HG03342 (cell line): Measurements from ENCODE around the gene KCNMA1.

Experiments used
- ATAC-seq: cut with Tn5 transposase; IDR thresholded peaks from one replicate; pipeline ENCODE4 v1.9.1; 2021; ENCODE audit warnings: mild to moderate bottlenecking, moderate library complexity; ENCODE audit not compliant: unreplicated experiment

The KCNMA1 gene

GRCh38 chr10:77147871-77148270, 489.7 kb downstream of the KCNMA1 start:
- ATAC-seq: no peak

DNA sequence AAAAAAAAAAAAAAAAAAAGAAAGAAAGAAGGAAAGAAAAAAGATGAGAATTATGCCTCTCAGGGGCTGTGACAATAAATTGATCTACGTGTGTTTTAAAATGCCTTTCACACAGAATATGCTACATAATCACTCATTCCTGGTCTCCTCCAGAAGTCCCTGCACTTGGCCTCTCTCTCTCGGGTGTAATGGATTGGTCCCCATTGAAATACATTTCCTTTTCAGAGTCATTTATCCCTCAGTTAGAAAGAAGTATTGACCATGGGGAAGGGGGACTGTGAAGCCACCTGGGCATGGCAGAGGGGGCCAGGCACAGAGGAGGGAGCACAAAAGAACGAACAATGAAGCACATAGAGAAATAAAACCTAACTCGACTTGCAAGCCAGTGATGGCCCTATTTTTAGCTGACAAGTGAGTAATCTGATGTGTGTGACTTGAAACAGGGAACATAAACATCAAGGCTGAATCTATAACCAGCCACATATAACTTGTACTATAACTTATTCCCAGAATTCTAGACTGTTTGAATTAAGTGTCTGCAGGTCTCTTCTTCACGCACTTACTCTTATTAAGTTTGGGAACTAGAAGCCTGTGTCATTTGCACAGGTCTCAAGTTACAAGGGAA, 490.8 kb downstream of the KCNMA1 start:
- no peak for ATAC-seq

DNA sequence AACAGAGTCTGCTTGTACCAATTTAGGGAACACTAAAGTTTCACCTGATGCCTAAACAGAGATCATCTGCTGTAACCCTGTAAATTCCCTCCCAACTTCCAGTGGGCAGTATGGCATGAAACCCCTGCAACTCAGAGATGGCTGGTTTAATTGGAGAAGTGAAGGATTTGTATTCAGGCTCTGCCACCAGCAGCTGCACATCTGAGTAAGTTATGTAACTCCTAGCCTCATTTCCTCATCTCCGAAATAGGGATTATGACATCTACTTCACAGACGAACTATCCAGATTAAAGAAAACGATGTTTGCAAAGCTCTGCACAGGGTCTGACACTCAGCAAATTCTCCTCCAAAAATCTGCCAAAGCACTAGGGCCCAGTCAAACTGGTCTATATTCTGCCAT, 493.0 kb downstream of the KCNMA1 start:
- no peak for ATAC-seq

DNA sequence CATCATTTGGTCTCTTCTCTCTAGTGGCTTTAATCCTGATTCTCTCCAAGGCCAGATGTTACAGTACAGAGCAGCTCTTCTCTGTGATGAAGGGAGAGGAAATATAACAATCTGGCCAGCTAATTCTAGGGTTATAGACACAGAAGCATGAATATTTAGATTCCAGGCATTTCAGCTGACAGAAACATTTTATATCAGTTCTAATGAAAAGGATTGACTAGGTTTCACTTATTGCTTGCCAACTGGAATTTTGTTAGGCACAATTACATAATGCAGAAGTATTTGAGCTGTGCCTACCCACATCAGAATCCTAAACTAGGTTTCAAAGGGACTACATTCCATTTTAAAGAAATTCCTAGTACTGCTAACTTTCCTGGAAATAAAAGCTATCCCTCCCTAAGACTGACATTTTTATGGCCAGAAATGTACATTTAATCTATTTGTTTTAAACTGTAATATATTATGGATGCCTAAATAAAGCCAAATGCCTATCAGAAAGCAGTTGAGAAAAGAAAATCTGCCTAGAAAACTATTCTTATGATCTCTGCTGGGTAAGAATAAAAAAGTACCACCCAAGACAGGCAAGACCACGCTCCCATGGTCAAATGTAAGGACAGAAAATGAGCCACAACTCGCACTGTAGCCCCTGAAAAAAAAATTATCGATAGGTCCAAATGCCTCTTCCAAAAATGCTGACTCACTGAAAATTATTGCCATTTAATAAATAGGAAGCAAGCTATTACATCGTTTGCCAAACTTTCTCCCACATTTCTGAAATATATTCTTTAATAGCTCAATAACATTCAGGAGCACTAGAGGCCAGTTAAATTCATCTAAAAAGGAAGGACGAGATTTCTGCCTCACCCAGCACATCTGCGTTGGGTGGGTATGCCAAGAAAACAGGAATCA, 498.1 kb downstream of the KCNMA1 start:
- no peak for ATAC-seq

DNA sequence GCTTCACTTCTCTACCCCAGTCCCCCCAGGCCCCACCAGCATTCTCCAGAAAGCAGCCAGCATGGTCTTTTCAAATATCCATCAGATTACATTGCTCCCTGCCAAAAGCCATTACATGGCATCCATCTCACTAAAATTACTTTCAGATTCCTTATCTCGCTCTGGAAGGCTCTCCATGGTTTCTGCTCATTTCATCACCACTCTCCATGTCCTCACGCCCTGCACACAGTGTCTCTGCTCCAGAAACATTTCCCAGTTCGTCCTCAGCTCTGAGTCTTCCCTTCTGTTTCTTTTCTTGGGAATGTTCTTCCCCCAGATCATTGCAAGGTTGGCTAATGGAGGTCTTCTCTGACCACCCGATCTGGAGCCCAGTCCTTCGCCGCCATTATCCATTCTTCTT, 499.1 kb downstream of the KCNMA1 start:
- no peak for ATAC-seq

GRCh38 chr10:77135555-77135954, 502.1 kb downstream of the KCNMA1 start:
- ATAC-seq: no peak

GRCh38 chr10:77131214-77131613, 506.4 kb downstream of the KCNMA1 start:
- ATAC-seq: no peak

DNA sequence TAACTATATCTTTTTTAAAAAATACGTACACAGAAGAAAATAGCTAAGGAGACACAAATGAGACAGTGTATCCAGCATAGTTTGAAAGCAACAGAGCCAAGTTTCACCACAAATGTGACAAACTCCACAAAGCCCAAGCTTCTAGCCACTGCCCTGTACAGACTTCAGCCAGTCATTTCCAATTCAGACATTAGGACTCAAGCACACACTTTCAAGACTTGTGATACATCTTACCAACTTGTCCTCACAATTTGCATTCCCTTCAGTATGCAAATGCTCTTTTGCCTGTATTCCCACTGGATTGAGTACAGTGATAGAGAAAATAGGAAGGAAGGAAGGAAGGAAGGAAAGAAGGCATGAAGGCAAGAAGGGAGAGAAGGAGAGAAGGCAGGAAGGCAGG, 510.4 kb downstream of the KCNMA1 start:
- no peak for ATAC-seq

- no peak for ATAC-seq
These were observed 512.4 kb downstream of the KCNMA1 start for GRCh38 chr10:77125231-77125630.

DNA sequence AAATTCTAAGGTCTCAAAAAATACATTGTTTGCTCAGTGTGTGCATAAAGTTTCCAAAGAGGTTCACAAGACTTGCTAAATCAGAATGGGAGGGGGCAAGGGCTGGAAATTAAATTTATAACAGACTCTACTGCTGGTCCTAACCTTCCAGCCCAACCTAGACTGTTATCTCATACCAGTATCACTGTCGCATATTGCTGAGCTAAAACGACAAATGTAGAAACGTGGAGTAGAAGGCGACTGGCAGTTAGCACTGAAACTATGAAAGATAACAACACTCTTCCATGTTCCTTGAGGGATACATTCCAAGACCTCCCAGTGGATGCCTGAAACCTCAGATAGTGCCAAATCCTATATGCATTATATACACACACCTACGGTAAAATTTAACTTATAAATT, 514.3 kb downstream of the KCNMA1 start:
- ATAC-seq: no peak

DNA sequence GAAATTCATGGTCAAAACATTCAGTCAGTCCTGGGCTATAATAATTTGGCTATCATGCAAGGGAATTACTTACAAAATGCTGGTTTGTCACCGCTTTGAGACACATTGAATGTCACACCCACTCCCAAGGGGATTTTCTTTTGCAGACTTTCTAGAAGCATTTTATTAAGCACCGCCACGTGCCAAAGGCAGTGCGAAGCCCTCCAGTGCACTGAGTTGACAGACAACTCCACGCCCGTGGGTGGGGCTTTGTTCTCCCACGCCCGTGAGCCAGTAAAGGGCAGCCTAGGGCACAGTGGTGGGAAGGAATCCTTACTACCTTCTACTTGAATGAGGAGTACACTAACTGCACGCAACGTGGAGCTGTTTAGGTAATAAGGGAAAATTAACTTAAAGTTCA, 515.8 kb downstream of the KCNMA1 start:
- no peak for ATAC-seq

DNA sequence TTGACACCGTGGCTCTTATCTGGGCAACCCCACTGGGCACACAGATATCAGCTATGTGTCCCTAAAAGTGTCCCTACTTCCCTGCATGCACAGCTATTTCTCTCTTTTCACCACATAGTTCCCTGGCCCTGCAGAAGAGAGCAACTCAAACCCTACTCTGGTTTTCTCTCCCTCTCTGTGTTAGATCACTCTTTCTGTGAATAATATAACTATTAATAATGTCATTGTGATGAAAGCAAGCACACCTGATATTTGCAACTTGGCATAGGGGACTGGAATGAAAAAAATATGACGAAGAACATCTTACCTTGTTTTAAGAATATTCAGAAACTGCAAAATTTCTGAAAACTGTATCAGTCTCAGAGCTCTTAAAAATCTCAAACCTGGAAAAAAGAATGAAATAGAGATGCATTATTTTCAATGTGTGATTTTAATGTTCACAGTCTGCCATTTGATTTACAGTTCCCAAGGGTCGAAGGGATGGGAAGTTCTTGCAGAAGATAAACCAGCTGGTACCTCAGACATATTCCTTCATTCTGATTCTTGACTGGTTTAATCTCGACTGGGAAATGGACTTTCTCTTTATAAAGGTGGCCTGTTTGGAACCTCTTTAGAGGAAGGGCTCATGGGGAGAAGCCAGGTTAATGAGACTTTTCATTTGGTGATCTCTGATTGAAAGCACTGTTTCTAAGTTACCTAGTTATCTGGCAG, 516.8 kb downstream of the KCNMA1 start:
- ATAC-seq: no peak

- no peak for ATAC-seq
These were observed 517.6 kb downstream of the KCNMA1 start for GRCh38 chr10:77120012-77120411.

- no peak for ATAC-seq
These were observed 518.9 kb downstream of the KCNMA1 start for GRCh38 chr10:77118603-77119282.

DNA sequence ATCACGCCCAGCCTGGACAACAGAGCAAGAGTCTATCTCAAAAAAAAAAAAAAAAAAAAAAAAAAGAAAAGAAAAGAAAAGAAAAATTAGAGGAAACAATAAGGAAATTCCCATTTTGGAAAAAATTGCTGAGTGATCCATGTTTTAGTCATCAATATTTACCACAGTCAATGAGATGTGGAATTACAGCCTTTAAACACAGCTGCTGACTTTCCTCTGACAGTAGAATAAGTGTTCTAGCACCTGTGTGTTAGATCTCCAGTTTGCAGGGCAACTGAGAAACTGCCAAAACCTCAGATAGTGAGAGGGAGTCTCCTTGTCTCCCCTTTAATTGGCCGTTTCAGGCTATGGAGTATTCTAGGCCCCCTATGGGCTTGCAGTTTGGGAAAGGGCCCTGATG, 520.1 kb downstream of the KCNMA1 start:
- ATAC-seq: no peak

DNA sequence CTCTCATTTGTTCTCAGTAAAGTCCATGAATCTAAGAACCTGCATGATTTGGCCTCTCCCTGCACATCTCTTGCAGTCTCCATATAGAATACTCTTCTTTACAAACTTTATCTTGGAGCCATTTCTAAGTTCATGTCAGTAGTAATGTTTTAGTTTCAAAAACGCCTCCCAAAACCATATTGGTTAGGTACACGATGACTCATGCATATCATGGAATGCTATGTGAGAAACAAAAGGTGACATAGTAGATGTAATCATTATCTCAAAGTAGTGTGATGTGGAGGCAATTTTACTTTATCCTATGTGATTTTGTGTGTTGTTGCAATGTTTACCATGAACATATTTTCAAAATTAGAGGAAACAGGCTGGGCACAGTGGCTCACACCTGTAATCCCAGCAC, 520.7 kb downstream of the KCNMA1 start:
- ATAC-seq: no peak

DNA sequence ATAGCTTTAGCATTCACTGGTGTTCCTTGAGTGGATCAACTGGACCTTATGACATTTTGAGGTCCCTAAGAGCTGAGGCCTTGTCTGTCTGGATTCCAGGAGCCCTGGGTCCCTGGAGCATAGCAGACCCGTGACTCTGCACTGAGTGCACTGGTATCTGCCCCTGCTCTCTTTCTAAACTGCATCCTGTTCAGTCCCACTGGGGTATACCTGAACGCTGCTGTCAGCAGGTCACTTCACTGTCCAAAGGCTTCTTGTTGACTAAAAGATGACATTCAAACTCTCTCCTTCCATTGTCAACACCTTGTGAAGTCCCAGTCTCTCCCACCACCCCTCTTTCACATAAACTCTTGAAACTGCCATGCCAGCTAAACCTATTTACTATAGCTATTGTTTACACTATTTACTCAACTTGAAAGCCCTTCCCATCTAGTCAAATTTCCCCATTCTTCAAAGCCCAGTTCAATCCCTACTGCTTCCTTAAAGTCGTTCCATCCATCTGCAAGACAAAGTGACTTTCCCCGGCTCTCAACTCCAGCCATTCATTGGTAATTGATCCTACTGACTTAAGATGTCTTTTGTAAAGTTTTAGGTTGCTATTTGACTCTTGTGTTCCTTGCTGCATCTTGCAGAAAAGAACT, 523.3 kb downstream of the KCNMA1 start:
- ATAC-seq: no peak

DNA sequence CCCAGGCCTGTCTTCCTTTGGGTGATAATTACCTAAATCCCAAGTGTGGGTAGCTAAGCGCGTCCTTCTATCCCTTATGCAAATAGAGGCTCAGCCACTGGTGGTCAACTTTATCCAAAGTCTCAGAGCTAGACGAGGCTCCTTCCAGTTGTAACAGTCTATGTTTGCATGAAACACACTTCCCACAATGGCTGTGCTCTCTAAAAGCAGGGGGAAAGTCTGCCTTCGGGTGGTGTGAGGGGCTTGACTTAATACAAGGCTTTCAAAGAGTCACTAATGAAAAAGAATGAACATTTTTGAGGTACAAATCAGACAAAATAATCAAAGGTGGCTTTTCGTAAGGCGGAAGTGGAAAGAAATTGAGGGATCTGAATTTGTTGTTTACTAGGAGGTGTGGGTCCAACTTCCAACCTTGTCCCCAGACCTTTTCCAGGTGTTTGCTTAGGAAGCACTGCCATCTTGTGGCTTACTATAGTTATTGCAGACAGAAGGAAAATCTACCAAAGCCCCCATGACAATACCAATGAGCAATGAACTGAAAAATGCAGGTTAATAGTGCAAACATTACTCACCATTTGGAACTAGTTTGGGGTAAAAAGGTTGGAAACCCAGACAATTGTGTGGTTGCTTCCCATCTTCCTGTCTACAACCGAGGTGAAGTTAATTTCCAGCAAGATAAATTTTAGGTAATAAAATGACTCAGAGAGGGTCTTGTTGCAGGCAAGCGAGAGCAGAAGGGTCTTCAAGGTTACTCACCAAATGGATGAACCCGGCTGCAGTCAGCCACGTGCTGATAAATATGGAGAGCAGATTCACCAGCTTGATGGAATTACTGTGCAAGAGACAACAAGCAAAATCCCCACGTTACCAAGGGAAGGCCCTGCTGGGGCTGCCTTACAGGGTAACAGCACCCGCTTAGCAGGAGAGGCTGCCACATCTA, 525.7 kb downstream of the KCNMA1 start:
- ATAC-seq: peak; percentile 74

DNA sequence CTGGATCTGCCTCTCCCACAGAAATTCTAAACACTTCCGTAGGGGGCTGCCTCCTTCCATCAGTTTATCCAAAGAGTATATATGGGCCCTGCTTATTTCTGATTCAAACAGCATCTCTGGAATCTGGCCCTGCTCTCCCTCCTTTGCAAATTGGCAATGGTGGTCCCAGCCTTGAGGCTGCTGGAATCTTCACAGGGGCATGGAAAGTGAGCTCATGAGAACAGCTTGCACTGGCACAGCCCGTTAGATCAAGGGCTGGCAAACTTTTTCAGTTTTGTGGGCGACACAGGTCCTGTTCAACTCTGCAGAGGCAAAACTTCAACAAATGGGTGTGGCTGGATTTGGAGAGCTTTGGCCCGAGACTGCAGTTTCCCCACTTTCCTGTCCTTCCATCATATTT, 526.9 kb downstream of the KCNMA1 start:
- no peak for ATAC-seq
